ENCODE data around the gene IQGAP2.

DNA sequence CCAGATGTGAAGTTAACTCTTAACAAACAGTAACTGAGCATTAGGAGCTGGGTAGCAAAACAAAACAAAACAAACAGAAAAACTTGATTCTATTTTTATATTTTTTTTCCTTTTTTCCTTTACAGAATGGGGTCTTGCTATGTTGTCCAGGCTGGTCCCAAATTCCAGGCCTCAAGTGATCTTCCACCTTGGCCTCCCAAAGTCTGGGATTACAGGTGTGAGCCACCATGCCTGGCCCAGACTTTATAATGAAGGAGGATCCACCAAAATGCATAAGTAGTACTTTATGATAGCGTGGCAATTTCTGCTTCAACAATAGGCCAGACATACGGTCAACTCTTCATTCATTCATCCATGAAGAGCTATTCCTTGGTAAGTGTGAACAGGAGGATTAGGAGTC, 5.9 kb upstream of the IQGAP2 start:
- no peak for TF ChIP-seq YY1 (IDR thresholded peaks at IDR 0.05; ENCODE audit: low read depth)
- no peak for TF ChIP-seq REST (IDR thresholded peaks at IDR 0.05; ENCODE audit: low read depth)
